GM19372 (cell line): ENCODE data around the gene CST4.
"Not testable (repeated sequence)": the region's sequence is repeated elsewhere in the genome, so short reads cannot be mapped to it uniquely, and the experiment has no call there.

Source experiments
- ATAC-seq: cut with Tn5 transposase; IDR thresholded peaks from one replicate; pipeline ENCODE4 v1.9.1; 2021; ENCODE audit warnings: mild to moderate bottlenecking, low read depth, moderate library complexity; ENCODE audit not compliant: unreplicated experiment

The CST4 gene

GRCh38 chr20:23688684-23689398 lies at the start of gene CST4:
Gene CST4 (minus strand): TSS chr20:23689038. CDS start chr20:23688969, 69 bp downstream.
- ATAC-seq = not testable (repeated sequence)

GRCh38 chr20:23735391-23735790 lies 46.6 kb upstream of the CST4 start:
- not testable (repeated sequence) for ATAC-seq

- not testable (repeated sequence) for ATAC-seq
These were observed 46.1 kb upstream of the CST4 start for GRCh38 chr20:23734949-23735348.

- not testable (repeated sequence) for ATAC-seq
These were observed 45.6 kb upstream of the CST4 start for GRCh38 chr20:23734440-23734839.

- ATAC-seq = no peak
These were observed 38.2 kb upstream of the CST4 start for GRCh38 chr20:23727016-23727415.

- no peak for ATAC-seq
These were observed 36.3 kb upstream of the CST4 start for GRCh38 chr20:23725102-23725501.

GRCh38 chr20:23723659-23724307 lies 34.9 kb upstream of the CST4 start:
- not testable (repeated sequence) for ATAC-seq

GRCh38 chr20:23722851-23723250 lies 34.0 kb upstream of the CST4 start:
- not testable (repeated sequence) for ATAC-seq

GRCh38 chr20:23721962-23722361 lies 33.1 kb upstream of the CST4 start:
- ATAC-seq = no peak

- not testable (repeated sequence) for ATAC-seq
These were observed 30.5 kb upstream of the CST4 start for GRCh38 chr20:23719351-23719750.

GRCh38 chr20:23711778-23712177 lies 22.9 kb upstream of the CST4 start:
- not testable (repeated sequence) for ATAC-seq

- no peak for ATAC-seq
These were observed 21.9 kb upstream of the CST4 start for GRCh38 chr20:23710771-23711170.

- ATAC-seq = no peak
These were observed 17.1 kb upstream of the CST4 start for GRCh38 chr20:23705895-23706294.

GRCh38 chr20:23702021-23702420 lies 13.2 kb upstream of the CST4 start:
- no peak for ATAC-seq

GRCh38 chr20:23700931-23701330 lies 12.1 kb upstream of the CST4 start:
- no peak for ATAC-seq

GRCh38 chr20:23697947-23698346 lies 9.1 kb upstream of the CST4 start:
- no peak for ATAC-seq

GRCh38 chr20:23695068-23695395 lies 6.2 kb upstream of the CST4 start:
- not testable (repeated sequence) for ATAC-seq

GRCh38 chr20:23694178-23695067 lies 5.6 kb upstream of the CST4 start:
- ATAC-seq = not testable (repeated sequence)

- not testable (repeated sequence) for ATAC-seq
These were observed 4.1 kb upstream of the CST4 start for GRCh38 chr20:23692725-23693619.

GRCh38 chr20:23691675-23692074 lies 2.8 kb upstream of the CST4 start:
- ATAC-seq = no peak
